Keratinocyte (primary cell): ENCODE data around the gene ANKS1B. TPM values are rescaled to one million over a fixed set of nuclear protein-coding genes. Genes with fewer than 3 reads are reported as not detected.

Source experiments
- DNase-seq: peaks from one replicate; pipeline ENCODE4 v3.0.0-alpha.2; 2011; ENCODE audit warnings: low read depth, missing footprints, low spot score
- FAIRE-seq: peaks from 2 replicates; lab custom pipeline; 2011; peaks lifted over from hg19 to GRCh38; lab: Jason Lieb, UNC
- H2AFZ ChIP-seq: 2 replicates; pipeline ENCODE4 v1.6.0; 2012; ENCODE audit warnings: low read length, control low read depth, inconsistent platforms; ENCODE audit not compliant: control insufficient read depth
- H3K27ac ChIP-seq: 2 replicates; pipeline ENCODE4 v1.5.1; 2011; ENCODE audit warnings: low read length; ENCODE audit not compliant: control insufficient read depth, insufficient read depth
- H3K27me3 ChIP-seq: 3 replicates; pipeline ENCODE4 v1.6.0; 2011; ENCODE audit warnings: low read length; ENCODE audit not compliant: control insufficient read depth, insufficient read depth; ENCODE audit errors: extremely low read depth
- H3K36me3 ChIP-seq, 2 experiments: 2 replicates in 1 of 2; 3 replicates in 1 of 2; pipeline ENCODE4 v1.5.1; 2011; ENCODE audit warnings: low read length in 2 of 2, mild to moderate bottlenecking in 1 of 2; ENCODE audit not compliant: control insufficient read depth in 2 of 2, insufficient read depth in 2 of 2; ENCODE audit errors: extremely low read depth in 1 of 2
- H3K4me1 ChIP-seq: 3 replicates; pipeline ENCODE4 v1.5.1; 2011; ENCODE audit warnings: low read length; ENCODE audit not compliant: control insufficient read depth, insufficient read depth; ENCODE audit errors: extremely low read depth
- H3K4me2 ChIP-seq: 3 replicates; pipeline ENCODE4 v1.6.0; 2011; ENCODE audit warnings: low read depth, low read length; ENCODE audit not compliant: control insufficient read depth, insufficient read depth; ENCODE audit errors: extremely low read depth
- H3K4me3 ChIP-seq, 3 experiments: fragments of 200-600 bp in 1 of 3; sonication (generic) in 1 of 3; 2 replicates in 2 of 3; 3 replicates in 1 of 3; pipeline ENCODE4 v1.5.1; 2011 to 2016; ENCODE audit warnings: low read length in 3 of 3, mild to moderate bottlenecking in 3 of 3, control low read depth in 2 of 3, inconsistent platforms in 1 of 3, low read depth in 1 of 3, mixed read lengths in 1 of 3, mixed run types in 1 of 3, moderate library complexity in 1 of 3; ENCODE audit not compliant: control insufficient read depth in 2 of 3, insufficient read depth in 2 of 3; ENCODE audit errors: extremely low read depth in 1 of 3
- H3K79me2 ChIP-seq: 2 replicates; pipeline ENCODE4 v1.6.0; 2012; ENCODE audit warnings: low read length; ENCODE audit not compliant: control insufficient read depth, insufficient read depth
- H3K9ac ChIP-seq: 3 replicates; pipeline ENCODE4 v1.6.0; 2011; ENCODE audit warnings: low read length; ENCODE audit not compliant: control insufficient read depth, insufficient read depth; ENCODE audit errors: extremely low read depth
- H3K9me1 ChIP-seq: 3 replicates; pipeline ENCODE4 v1.6.0; 2011; ENCODE audit warnings: low read length; ENCODE audit not compliant: control insufficient read depth, insufficient read depth; ENCODE audit errors: extremely low read depth
- H3K9me3 ChIP-seq: 2 replicates; pipeline ENCODE4 v1.5.1; 2012; ENCODE audit warnings: low read depth, low read length; ENCODE audit not compliant: control insufficient read depth
- H4K20me1 ChIP-seq: 3 replicates; pipeline ENCODE4 v1.6.0; 2011; ENCODE audit warnings: low read length; ENCODE audit not compliant: control insufficient read depth, insufficient read depth; ENCODE audit errors: extremely low read depth
- EZH2 ChIP-seq: IDR thresholded peaks from one replicate; pipeline ENCODE4 v1.6.1; 2012; ENCODE audit warnings: inconsistent platforms, mild to moderate bottlenecking, low read length, moderate library complexity
- dilution Hi-C: fragments of 300-500 bp; cut with MboI; formaldehyde crosslinking; loops from one replicate; pipeline ENCODE4 v1.7.0; 2020; ENCODE audit warnings: low sequenced_read_pairs; ENCODE audit not compliant: extremely low pct_ligation_motif_present
- polyA plus RNA-seq, 5 experiments: library from polyadenylated mRNA; depleted of rRNA in 3 of 5; stranded (reverse) in 3 of 5; stranded (forward) in 1 of 5; unstranded in 1 of 5; fragments of >200 nt; gene quantifications; 1 replicate in 1 of 5; 2 replicates in 3 of 5; 3 replicates in 1 of 5; pipeline versions ENCODE4 v1.2.1 to v1.2.3, GENCODE V29; 2011 to 2012; ENCODE audit warnings: missing spikeins in 2 of 5, low read depth in 1 of 5, low replicate concordance in 1 of 5
- TF ChIP-seq, protein P1 (sequence below), 3 experiments: IDR thresholded peaks in 1 of 3; conservative IDR thresholded peaks in 1 of 3; optimal IDR thresholded peaks in 1 of 3; 2 replicates in 2 of 3; 3 replicates in 1 of 3; pipeline versions ENCODE3 to v1.5.1; 2011; ENCODE audit warnings: low read length in 3 of 3, mild to moderate bottlenecking in 3 of 3, moderate library complexity in 2 of 3, control low read depth in 1 of 3, inconsistent platforms in 1 of 3; ENCODE audit not compliant: insufficient read depth in 2 of 3; ENCODE audit errors: extremely low read depth in 1 of 3

ANKS1B gene
- polyA plus RNA-seq, 1 donor (not counting 4 experiments of a cell fraction or from before 2014, with no cell fraction given), result not detected

DNA sequence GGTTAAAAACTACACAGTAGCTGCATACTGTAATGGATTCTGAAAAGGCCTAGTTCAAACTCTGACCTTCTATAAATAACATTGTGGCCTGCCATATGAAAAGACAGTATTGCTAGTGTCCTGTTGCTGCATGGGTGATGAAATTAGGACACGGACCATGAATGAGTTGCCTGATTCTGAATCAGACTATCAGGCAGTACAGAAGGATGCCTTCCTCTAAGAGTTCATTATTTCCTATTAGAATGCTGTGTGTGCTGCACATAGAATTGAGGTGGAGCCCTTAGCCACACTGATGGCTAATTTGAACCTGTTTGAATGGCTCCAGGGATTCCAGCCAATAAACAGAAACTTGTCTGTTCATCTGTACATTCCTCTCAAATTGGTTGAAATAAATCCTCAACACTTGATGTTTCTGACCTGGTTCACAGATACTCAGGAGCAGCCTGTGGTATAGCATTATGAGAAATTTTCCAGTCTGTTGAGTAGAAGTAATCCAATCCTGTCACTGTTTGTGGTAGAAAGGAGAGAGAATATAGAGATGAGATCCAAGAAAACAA lies 856.4 kb downstream of the ANKS1B start:
- no peak overlapping the region for H3K4me3 ChIP-seq
- H3K4me1 ChIP-seq, result no peaks in the 10 kb centered on the region
- no peak overlapping the region for H2AFZ ChIP-seq
- H3K9ac ChIP-seq, result no peak overlapping the region
- dilution Hi-C loops, result no loop called here
- no peaks in the 10 kb centered on the region for H3K9me1 ChIP-seq
- no peak overlapping the region for H3K27ac ChIP-seq
- FAIRE-seq, result no peak
- H3K36me3 ChIP-seq, result no peaks in the 10 kb centered on the region
- H3K9me3 ChIP-seq, result no peaks in the 10 kb centered on the region
- DNase-seq, result no peak
- no peaks in the 10 kb centered on the region for H3K79me2 ChIP-seq
- TF ChIP-seq, protein P1, sequence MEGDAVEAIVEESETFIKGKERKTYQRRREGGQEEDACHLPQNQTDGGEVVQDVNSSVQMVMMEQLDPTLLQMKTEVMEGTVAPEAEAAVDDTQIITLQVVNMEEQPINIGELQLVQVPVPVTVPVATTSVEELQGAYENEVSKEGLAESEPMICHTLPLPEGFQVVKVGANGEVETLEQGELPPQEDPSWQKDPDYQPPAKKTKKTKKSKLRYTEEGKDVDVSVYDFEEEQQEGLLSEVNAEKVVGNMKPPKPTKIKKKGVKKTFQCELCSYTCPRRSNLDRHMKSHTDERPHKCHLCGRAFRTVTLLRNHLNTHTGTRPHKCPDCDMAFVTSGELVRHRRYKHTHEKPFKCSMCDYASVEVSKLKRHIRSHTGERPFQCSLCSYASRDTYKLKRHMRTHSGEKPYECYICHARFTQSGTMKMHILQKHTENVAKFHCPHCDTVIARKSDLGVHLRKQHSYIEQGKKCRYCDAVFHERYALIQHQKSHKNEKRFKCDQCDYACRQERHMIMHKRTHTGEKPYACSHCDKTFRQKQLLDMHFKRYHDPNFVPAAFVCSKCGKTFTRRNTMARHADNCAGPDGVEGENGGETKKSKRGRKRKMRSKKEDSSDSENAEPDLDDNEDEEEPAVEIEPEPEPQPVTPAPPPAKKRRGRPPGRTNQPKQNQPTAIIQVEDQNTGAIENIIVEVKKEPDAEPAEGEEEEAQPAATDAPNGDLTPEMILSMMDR (optimal IDR thresholded peaks at IDR 0.05 in 1 of 3, IDR thresholded peaks at IDR 0.05 in 1 of 3, conservative IDR thresholded peaks at IDR 0.05 in 1 of 3; ENCODE audit: extremely low read depth in 1 of 3, insufficient read depth in 2 of 3, low read length in 3 of 3), result no peak
- no peak for TF ChIP-seq EZH2
- no peak overlapping the region for H3K4me2 ChIP-seq
- no peaks in the 10 kb centered on the region for H4K20me1 ChIP-seq
- H3K27me3 ChIP-seq, result no peaks in the 10 kb centered on the region

DNA sequence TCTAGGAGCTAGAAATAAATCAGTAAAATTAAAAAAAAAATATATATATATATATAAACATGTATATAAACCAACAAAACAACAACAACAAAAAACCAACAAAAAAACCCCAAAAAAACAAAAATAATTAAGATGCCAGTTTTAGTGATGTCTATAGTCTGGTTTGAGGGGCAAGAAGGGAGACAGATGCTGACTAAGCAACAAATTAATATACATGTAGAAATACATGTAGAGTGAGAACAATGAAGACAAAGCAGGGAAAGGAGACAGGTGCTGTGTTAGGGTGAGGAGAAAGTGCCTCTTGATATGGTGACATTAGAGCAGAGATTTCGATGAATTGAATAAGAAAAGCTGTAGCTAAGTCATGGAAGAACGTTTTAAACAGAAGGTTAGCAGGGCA lies 861.8 kb downstream of the ANKS1B start:
- Histone ChIP-seq H3K27me3 (no peaks in the 10 kb centered on the region), H3K9ac (no peak overlapping the region), H3K9me1 (no peaks in the 10 kb centered on the region), H3K4me2 (no peak overlapping the region), H2AFZ (no peak overlapping the region), H3K36me3 (no peaks in the 10 kb centered on the region), H3K27ac (no peak overlapping the region), H3K4me1 (no peaks in the 10 kb centered on the region), H3K79me2 (no peaks in the 10 kb centered on the region), H3K9me3 (no peaks in the 10 kb centered on the region), H4K20me1 (no peaks in the 10 kb centered on the region), H3K4me3 (no peak overlapping the region)
- FAIRE-seq (no peak), DNase-seq (no peak)
- dilution Hi-C loops, result no loop called here
- no peak for TF ChIP-seq EZH2
- TF ChIP-seq, protein P1 (optimal IDR thresholded peaks at IDR 0.05 in 1 of 3, IDR thresholded peaks at IDR 0.05 in 1 of 3, conservative IDR thresholded peaks at IDR 0.05 in 1 of 3; ENCODE audit: extremely low read depth in 1 of 3, insufficient read depth in 2 of 3, low read length in 3 of 3), result no peak
